Stimulated activated CD8-positive, alpha-beta memory T cell treated with anti-CD3 and anti-CD28 coated beads, Interleukin-12 subunit alpha, Interleukin-12 subunit beta, amount 100 ng/mL, for 1 hour (primary cell): ENCODE data around the gene DPH5.
A peak's percentile ranks its signal among the peaks of the same experiment; 100 is the strongest.
"Not testable (repeated sequence)": the region's sequence is repeated elsewhere in the genome, so short reads cannot be mapped to it uniquely, and the experiment has no call there.

ENCODE experiments used
- DNase-seq: peaks from one replicate; pipeline ENCODE4 v3.0.0-alpha.2; 2020; ENCODE audit warnings: low read depth

Gene DPH5

GRCh38 chr1:100982793-100983192, 42.8 kb downstream of the DPH5 start:
- DNase-seq: no peak

- DNase-seq: no peak
These were observed 46.0 kb downstream of the DPH5 start for GRCh38 chr1:100979631-100980030.

GRCh38 chr1:100976936-100977335, 48.6 kb downstream of the DPH5 start:
- DNase-seq: no peak

DNA sequence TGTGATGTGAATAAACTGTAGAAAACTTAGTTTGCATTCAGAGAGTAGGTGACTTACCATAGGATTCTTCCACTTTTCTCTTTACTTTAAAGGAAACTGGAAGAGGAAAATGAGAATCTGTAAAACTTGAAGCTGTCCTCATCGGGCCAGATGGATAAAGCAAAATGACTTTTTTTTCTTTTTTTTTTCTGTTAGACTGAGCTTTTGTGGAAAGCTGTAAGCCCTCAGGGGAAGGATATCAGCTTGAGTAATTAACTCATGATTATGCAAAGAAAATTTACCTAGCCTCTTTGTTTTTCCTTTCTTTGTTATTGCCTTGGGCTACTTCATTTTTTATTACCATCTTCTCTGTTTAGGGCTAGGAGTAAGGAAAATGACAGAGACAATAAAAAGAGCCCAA, 53.4 kb downstream of the DPH5 start:
- no peak for DNase-seq

DNA sequence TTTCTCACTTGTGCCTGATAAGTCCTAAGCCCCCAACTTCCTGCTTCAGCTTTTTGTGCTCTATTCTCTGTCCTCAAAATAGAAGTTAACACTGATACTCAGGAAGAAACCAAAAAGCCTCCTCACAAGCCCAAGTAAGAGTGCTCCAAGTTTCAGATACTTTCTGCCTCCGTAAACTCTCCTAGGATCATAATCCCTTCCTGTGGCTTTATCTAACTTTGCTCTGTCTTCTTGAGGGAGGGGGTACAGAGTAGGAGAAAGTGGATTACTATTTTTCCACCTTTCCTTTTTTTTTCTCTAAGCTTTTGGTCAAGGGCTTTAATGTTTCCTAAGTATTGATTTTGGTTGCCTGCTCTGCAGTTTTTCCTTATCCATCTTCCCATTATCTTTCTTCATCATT, 54.6 kb downstream of the DPH5 start:
- no peak for DNase-seq

GRCh38 chr1:100969327-100969726, 56.3 kb downstream of the DPH5 start:
- DNase-seq: no peak

- no peak for DNase-seq
These were observed 57.0 kb downstream of the DPH5 start for GRCh38 chr1:100968621-100969020.

DNA sequence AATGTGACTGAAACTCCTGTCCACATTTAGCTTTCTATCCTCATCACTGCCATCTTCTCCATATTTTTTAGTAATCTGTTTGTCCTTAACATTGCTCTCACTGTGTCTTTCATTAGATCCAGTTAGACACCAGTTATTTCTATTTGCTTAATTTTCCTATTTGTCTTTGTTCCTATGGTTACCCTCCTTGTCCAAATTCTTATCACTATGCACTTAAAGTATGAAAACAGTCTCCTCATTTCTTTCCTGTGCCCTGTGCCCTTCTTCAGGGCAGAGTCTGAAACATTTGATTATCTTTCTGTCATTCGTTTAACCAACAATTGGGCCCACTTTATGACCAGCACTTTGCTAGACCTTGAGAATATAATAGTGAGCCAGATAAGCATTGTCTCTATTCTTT, 65.5 kb downstream of the DPH5 start:
- no peak for DNase-seq

DNA sequence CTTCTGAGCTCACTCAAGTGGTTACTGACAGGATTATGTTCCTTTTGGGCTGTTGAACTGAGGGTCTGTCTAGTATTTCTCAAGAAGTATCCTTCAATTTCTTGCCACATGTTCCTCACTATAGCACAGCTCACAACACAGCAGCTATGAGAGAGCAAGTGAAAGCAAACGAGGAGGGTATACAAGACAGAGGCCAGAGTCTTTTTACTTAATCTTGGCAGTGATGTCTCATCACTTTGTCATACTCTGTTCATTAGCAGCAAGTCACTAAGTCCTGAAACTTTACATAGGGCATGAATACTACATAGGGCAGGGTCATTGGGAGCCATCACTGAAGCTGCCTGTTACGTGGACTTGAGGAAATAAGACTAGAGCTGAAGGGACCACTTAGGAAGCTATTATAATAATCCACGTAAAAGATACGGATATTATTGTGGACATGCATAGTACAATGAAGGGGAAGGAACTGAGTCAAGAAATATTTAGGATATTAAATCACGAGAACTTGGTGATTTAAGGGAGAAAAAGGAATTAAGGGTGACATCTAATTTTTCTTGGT, 66.0 kb downstream of the DPH5 start:
- no peak for DNase-seq

DNA sequence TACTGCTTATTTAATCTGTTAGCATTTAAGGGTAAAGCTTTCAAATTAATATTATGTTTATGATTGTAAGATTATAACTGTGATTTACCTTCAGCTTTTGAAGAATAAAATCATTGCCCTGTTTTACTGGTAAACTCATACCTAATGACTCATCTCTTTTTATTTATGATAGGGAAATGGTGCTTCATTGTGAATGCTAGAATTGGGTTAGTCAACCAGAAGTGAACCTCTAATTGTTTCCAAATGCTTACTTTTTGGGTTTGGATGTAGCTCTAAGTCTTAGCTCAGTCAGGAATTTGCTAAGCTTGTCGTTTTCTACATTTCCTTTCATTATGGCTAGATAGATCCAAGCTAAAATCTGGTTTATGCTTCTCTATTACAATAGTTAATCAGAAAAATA, 70.3 kb downstream of the DPH5 start:
- DNase-seq: no peak

DNA sequence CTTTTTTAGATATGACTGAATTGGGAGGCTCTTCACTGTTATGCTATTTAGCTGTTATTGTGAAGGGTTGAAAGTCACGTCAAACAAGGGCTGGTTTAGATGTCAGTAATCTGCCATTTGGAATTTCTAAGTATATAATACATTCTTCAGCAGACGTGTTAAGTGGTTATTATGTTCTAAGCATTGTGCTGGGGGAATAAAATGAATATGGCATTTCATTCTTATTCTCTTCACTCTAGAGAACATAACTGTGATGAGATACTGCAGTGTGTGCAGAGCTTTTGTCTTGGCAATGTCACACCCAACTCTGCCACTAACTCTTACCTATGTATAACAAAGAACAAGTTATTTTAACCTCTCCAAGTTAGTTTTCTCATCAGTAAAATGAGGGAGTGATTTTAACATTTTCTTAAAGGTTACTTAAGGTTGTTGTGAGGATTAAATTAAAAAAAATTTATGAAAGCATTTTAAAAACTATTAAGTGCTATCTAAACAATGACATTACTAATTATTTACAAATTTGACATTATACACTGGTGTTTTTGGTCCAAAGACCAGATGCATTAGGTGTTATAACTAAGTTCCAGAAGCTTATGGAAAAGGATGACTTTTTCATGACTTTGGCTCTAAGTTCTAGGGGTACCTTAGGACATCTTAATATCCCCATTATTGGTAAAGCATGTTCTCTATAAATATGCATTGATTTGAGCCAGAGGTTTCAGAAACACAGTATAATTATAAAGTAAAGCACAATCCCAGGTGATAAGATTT, 71.4 kb downstream of the DPH5 start:
- no peak for DNase-seq

DNA sequence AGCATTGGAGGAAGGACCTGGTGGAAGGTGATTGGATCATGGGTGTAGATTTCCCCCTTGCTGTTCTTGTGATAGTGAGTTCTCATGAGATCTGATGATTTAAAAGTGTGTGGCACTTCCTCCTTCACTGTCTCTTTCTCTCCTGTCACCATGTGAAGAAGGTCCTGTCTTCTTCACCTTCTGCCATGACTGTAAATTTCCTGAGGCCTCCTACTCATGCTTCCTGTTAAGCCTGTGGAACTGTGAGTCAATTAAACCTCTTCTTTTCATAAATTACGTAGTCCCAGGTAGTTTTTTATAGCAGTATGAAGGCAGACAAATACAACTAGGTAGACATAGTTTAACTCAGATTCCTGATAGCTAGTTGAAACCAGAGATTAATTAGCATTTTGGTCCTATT, 72.6 kb downstream of the DPH5 start:
- not testable (repeated sequence) for DNase-seq

DNA sequence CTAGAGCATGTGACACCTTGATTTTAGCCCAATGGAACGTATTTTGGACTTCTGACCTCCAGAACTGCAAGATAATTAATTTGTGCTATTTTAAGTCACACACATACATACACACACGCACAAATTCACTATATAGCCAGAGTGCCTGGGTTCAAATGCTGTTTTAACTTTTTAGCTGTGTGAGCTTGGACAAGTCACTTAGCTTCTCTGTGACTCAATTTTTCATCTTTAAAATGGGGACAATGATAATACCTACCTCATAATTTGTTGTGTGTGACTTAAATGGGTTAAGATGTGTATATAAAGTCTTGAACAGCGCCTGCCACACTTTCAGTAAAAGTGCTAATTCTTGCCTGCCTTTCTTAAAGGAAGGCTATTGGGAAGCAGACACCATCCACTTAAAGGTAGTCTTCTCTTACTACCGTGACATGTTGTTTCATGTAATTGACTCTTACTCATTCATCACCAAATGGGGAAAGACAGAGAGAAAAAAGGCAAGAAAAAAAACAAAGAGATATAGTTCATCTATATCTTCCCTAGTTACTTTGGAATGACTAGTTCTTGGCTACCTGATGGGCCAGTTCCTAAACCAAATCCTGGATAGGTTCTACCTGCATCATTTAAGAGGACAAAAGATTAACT, 73.4 kb downstream of the DPH5 start:
- DNase-seq: no peak

- DNase-seq: no peak
These were observed 74.8 kb downstream of the DPH5 start for GRCh38 chr1:100950781-100951180.

- DNase-seq: no peak
These were observed 75.2 kb downstream of the DPH5 start for GRCh38 chr1:100950337-100950736.

GRCh38 chr1:100949515-100950158, 75.9 kb downstream of the DPH5 start:
- DNase-seq: peak; percentile 44

GRCh38 chr1:100948721-100949405, 76.7 kb downstream of the DPH5 start:
- not testable (repeated sequence) for DNase-seq

DNA sequence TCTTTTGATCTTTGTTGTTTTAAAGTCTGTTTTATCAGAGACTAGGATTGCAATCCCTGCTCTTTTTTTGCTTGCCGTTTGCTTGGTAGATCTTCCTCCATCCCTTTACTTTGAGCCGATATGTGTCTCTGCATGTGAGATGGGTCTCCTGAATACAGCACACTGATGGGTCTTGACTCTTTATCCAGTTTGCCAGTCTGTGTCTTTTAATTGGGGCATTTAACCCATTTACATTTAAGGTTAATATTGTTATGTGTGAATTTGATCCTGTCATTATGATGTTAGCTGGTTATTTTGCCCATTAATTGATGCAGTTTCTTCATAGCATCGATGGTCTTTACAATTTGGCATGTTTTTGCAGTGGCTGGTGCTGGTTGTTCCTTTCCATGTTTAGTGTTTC, 77.8 kb downstream of the DPH5 start:
- DNase-seq: not testable (repeated sequence)

GRCh38 chr1:100946064-100946463, 79.5 kb downstream of the DPH5 start:
- DNase-seq: not testable (repeated sequence)

GRCh38 chr1:100943533-100943932, 82.1 kb downstream of the DPH5 start:
- DNase-seq: no peak

- DNase-seq: no peak
These were observed 83.1 kb downstream of the DPH5 start for GRCh38 chr1:100942304-100943046.
